ENCODE data around the gene SH3PXD2B. TPM values are rescaled to one million over a fixed set of nuclear protein-coding genes. Genes with fewer than 3 reads are reported as not detected.
"Not testable (repeated sequence)": the region's sequence is repeated elsewhere in the genome, so short reads cannot be mapped to it uniquely, and the experiment has no call there.

Gene SH3PXD2B
- total and polyA plus RNA-seq, 10 of the 15 experiments (the other 5 are each of a cell fraction or from before 2014, with no cell fraction given): 0.05 to 1.6 (median 0.57) TPM

DNA sequence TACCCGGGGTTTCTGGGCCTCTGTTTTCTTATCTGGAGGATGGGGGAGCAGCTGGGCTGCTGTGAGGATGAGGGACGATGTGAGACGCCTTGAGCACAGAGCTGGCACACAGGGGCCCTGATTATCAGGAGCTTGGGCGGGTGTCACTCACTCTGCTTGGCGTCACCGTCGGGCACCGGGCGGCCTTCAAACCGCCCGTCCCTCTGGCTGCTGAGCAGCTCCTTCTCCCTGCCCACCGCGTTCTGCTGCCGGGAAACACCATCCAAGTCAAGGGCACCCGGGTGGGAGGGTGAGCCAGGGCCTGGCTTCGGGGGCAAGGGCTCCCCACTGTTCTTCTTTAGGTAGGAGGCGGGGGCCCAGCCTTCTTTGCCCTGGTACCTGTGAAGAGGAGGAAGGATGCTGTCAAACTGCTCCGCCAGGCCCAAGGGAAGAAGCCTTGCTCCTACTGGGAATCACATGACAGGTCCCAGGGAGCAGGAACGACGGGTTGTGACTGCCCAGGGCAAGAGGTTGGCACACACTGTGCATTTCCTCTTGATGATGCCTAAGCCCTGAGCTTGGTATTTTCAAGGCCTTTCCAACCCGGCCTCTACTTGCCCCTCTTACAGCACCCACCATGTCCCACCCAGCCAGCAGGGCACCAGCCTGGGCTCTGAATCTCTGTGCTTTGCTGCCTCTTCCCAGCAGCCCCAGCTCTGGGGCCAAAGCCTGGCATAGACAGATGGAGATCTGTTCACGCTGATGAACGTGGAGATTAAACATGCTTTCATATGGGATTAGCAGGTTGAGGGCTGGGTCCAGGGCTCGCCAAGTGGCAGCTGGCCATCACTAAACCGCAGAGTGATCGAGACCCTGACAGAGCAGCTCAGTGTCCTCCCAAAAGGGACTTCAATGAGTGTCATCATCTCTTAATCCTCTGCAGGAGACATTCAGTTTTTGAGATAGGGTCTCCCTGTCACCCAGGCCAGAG is 103.8 kb downstream of the SH3PXD2B start:
- RAD21 ChIA-PET (ENCODE audit: unreplicated experiment): interaction anchor here (0.5 kb wide), 1 partner anchor 117 kb away, joined by 3 read pairs; no protein-coding TSS in a partner anchor
- no peak overlapping the region for H3K9ac ChIP-seq (ENCODE audit: control insufficient read depth, insufficient read depth, low read length)
- BruUV-seq (replicated peaks): no TSS peak
- H3K79me2 ChIP-seq (ENCODE audit: control insufficient read depth, insufficient read depth, low read length): no peaks in the 10 kb centered on the region
- H3K4me2 ChIP-seq (ENCODE audit: control insufficient read depth, insufficient read depth): no peak overlapping the region
- H3K9me3 ChIP-seq (replicated peaks; ENCODE audit: control insufficient read depth, insufficient read depth, low read length): no peaks in the 10 kb centered on the region
- no peaks in the 10 kb centered on the region for H3K4me1 ChIP-seq (ENCODE audit: control insufficient read depth, insufficient read depth, low read length)
- in situ Hi-C loops (cut with MboI): no loop called here
- POLR2A ChIA-PET: no interaction called here
- H3K27me3 ChIP-seq (replicated peaks in 1 of 2; ENCODE audit: control insufficient read depth in 2 of 2, insufficient read depth in 2 of 2, low read length in 1 of 2): no peaks in the 10 kb centered on the region
- FAIRE-seq: no peak
- 67% methylated on average over 26 of the region's 26 CpGs for WGBS (ENCODE audit: insufficient coverage, insufficient replicate concordance, low lambda C conversion rate, missing lambda C conversion rate)
- SMC1A ChIA-PET (ENCODE audit: uncharacterized antibody, unreplicated experiment): interaction anchor here (1.1 kb wide), 1 partner anchor 10 kb away, joined by 4 read pairs; no protein-coding TSS in a partner anchor
- no peak for DNase-seq (ENCODE audit: low read depth, low spot score)
- TF ChIP-seq PML (IDR thresholded peaks at IDR 0.05; ENCODE audit: low read length): no peak
- CTCF ChIA-PET: no interaction called here
- H2AFZ ChIP-seq (ENCODE audit: control insufficient read depth, low read depth, low read length): no peak overlapping the region
- no peaks in the 10 kb centered on the region for H4K20me1 ChIP-seq (ENCODE audit: control insufficient read depth, insufficient read depth)
- no peaks in the 10 kb centered on the region for H3K36me3 ChIP-seq (ENCODE audit: control insufficient read depth in 2 of 2, insufficient read depth in 2 of 2, low read length in 1 of 2)
- no peak for ATAC-seq
- intact Hi-C loops (cut with micrococcal nuclease; ENCODE audit: unreplicated experiment): no loop called here
- H3K4me3 ChIP-seq: no peak overlapping the region
- H3K27ac ChIP-seq (ENCODE audit: control insufficient read depth, insufficient read depth): no peak overlapping the region

DNA sequence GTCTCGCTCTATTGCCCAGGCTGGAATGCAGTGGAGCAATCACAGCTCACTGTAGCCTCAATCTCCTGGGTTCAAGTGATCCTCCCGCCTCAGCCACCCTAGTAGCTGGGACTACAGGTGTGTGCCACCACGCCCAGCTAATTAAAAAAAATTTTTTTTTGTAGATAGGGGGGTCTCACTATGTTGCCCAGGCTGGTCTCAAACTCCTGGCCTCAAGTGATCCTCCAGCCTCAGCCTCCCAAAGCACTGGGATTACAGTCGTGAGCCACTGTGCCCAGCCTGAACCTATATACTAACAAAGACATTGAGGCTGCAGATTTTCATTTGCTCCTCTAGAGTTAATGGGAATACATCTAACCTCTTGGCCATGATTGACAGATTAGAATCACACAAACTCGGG is 105.6 kb downstream of the SH3PXD2B start:
- H3K4me2 ChIP-seq (ENCODE audit: control insufficient read depth, insufficient read depth); in situ Hi-C loops (cut with MboI); DNase-seq (ENCODE audit: low read depth, low spot score); H3K27ac ChIP-seq (ENCODE audit: control insufficient read depth, insufficient read depth); H3K4me1 ChIP-seq (ENCODE audit: control insufficient read depth, insufficient read depth, low read length); H4K20me1 ChIP-seq (ENCODE audit: control insufficient read depth, insufficient read depth); FAIRE-seq; H3K4me3 ChIP-seq; ATAC-seq; POLR2A ChIA-PET; SMC1A ChIA-PET (ENCODE audit: uncharacterized antibody, unreplicated experiment); H3K79me2 ChIP-seq (ENCODE audit: control insufficient read depth, insufficient read depth, low read length); H3K36me3 ChIP-seq (ENCODE audit: control insufficient read depth in 2 of 2, insufficient read depth in 2 of 2, low read length in 1 of 2); H2AFZ ChIP-seq (ENCODE audit: control insufficient read depth, low read depth, low read length); intact Hi-C loops (cut with micrococcal nuclease; ENCODE audit: unreplicated experiment); H3K9ac ChIP-seq (ENCODE audit: control insufficient read depth, insufficient read depth, low read length); H3K27me3 ChIP-seq (replicated peaks in 1 of 2; ENCODE audit: control insufficient read depth in 2 of 2, insufficient read depth in 2 of 2, low read length in 1 of 2); CTCF ChIA-PET; H3K9me3 ChIP-seq (replicated peaks; ENCODE audit: control insufficient read depth, insufficient read depth, low read length); RAD21 ChIA-PET (ENCODE audit: unreplicated experiment); BruUV-seq (replicated peaks): not testable (repeated sequence)
- WGBS (ENCODE audit: insufficient coverage, insufficient replicate concordance, low lambda C conversion rate, missing lambda C conversion rate): 35% methylated on average over 5 of the region's 5 CpGs

Data from GM12878 (cell line).